Mesendoderm (in vitro differentiated cells): ENCODE measurements around the gene XRN2.
"Not testable (repeated sequence)": the region's sequence is repeated elsewhere in the genome, so short reads cannot be mapped to it uniquely, and the experiment has no call there.

Source experiments
- DNase-seq: peaks from one replicate; pipeline ENCODE4 v3.0.0; 2013
- H2AK5ac ChIP-seq: 2 replicates; pipeline ENCODE4 v1.6.1; 2013; ENCODE audit warnings: low read length, inconsistent platforms
- H2BK120ac ChIP-seq: 2 replicates; pipeline ENCODE4 v1.6.1; 2013; ENCODE audit warnings: low read depth, mild to moderate bottlenecking, low read length, moderate library complexity, mixed read lengths
- H2BK15ac ChIP-seq: replicated peaks from 2 replicates; pipeline ENCODE4 v1.6.1; 2013; ENCODE audit warnings: low read depth, mild to moderate bottlenecking, moderate library complexity
- H2BK5ac ChIP-seq: 2 replicates; pipeline ENCODE4 v1.6.1; 2013; ENCODE audit warnings: low read length, inconsistent platforms
- H3K18ac ChIP-seq: 2 replicates; pipeline ENCODE4 v1.6.1; 2013; ENCODE audit warnings: mild to moderate bottlenecking, low read length, mixed read lengths
- H3K23ac ChIP-seq: one replicate; pipeline ENCODE4 v1.6.1; 2013; ENCODE audit warnings: low read length
- H3K27ac ChIP-seq: 2 replicates; pipeline ENCODE4 v1.5.1; 2013; ENCODE audit warnings: low read depth, mild to moderate bottlenecking, inconsistent platforms, low read length, moderate library complexity
- H3K27me3 ChIP-seq: 2 replicates; pipeline ENCODE4 v1.6.1; 2013; ENCODE audit warnings: low read length, control low read depth, mild to moderate bottlenecking, inconsistent platforms; ENCODE audit not compliant: insufficient read depth, poor library complexity
- H3K36me3 ChIP-seq: 2 replicates; pipeline ENCODE4 v1.6.1; 2013; ENCODE audit warnings: low read length, inconsistent platforms; ENCODE audit not compliant: control insufficient read depth, insufficient read depth
- H3K4ac ChIP-seq: one replicate; pipeline ENCODE4 v1.6.1; 2013; ENCODE audit warnings: low read depth, mild to moderate bottlenecking, low read length, moderate library complexity
- H3K4me1 ChIP-seq: 2 replicates; pipeline ENCODE4 v1.6.1; 2013; ENCODE audit warnings: low read depth, low read length, inconsistent platforms; ENCODE audit not compliant: control insufficient read depth
- H3K4me2 ChIP-seq: 2 replicates; pipeline ENCODE4 v1.6.1; 2013; ENCODE audit warnings: low read length
- H3K4me3 ChIP-seq: 2 replicates; pipeline ENCODE4 v1.5.1; 2013; ENCODE audit warnings: mild to moderate bottlenecking, low read length
- H3K56ac ChIP-seq: one replicate; pipeline ENCODE4 v1.6.1; 2013; ENCODE audit warnings: low read length
- H3K79me1 ChIP-seq: 2 replicates; pipeline ENCODE4 v1.6.1; 2013; ENCODE audit warnings: low read length, inconsistent platforms
- H3K79me2 ChIP-seq: 2 replicates; pipeline ENCODE4 v1.6.1; 2013; ENCODE audit warnings: mild to moderate bottlenecking, low read length; ENCODE audit not compliant: control insufficient read depth, insufficient read depth
- H3K9ac ChIP-seq: 2 replicates; pipeline ENCODE4 v1.6.1; 2013; ENCODE audit warnings: low read length, inconsistent platforms
- H4K5ac ChIP-seq: one replicate; pipeline ENCODE4 v1.6.1; 2013; ENCODE audit warnings: low read length
- H4K8ac ChIP-seq: one replicate; pipeline ENCODE4 v1.6.1; 2013; ENCODE audit warnings: low read depth, mild to moderate bottlenecking, control low read depth, low read length, moderate library complexity
- WGBS: extraction: QIAGEN DNeasy Blood & Tissue Kit; methylation state at CpG from one replicate; pipeline ENCODE4 v1.1.7; 2013; ENCODE audit warnings: low lambda C conversion rate, missing lambda C conversion rate; ENCODE audit not compliant: insufficient coverage; ENCODE audit errors: extremely low coverage; 5-methylcytosine and 5-hydroxymethylcytosine counted together

XRN2 gene

DNA sequence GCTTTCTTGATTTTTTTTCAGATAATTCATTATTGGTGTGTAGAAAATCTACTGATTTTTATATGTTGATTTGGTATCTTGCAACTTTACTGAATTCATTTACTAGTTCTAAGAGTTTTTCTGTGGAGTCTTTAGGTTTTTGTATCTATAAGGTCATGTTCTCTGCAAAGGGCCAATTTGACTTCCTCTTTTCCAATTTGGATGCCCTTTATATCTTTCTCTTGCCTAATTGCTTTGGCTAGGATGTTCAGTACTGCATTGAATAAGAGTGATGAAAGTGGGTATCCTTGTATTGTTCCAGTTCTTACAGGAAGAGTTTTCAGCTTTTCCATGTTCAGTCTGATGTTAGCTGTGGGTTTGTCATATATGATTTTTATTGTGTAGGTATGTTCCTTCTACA lies 108.6 kb downstream of the XRN2 start:
- Histone ChIP-seq H2BK120ac (no peak overlapping the region), H3K9ac (no peak overlapping the region), H3K18ac (no peak overlapping the region), H2BK15ac (no peak overlapping the region), H2AK5ac (no peak overlapping the region), H3K4me2 (no peak overlapping the region), H3K27ac (no peak overlapping the region), H3K79me1 (no peaks in the 10 kb centered on the region), H3K4ac (no peak overlapping the region), H3K4me1 (no peaks in the 10 kb centered on the region), H3K23ac (no peak overlapping the region), H3K79me2 (no peaks in the 10 kb centered on the region), H3K27me3 (no peaks in the 10 kb centered on the region), H4K8ac (no peak overlapping the region), H2BK5ac (no peak overlapping the region), H3K4me3 (no peak overlapping the region), H3K36me3 (no peaks in the 10 kb centered on the region), H3K56ac (no peak overlapping the region), H4K5ac (no peak overlapping the region)
- DNase-seq: no peak

DNA sequence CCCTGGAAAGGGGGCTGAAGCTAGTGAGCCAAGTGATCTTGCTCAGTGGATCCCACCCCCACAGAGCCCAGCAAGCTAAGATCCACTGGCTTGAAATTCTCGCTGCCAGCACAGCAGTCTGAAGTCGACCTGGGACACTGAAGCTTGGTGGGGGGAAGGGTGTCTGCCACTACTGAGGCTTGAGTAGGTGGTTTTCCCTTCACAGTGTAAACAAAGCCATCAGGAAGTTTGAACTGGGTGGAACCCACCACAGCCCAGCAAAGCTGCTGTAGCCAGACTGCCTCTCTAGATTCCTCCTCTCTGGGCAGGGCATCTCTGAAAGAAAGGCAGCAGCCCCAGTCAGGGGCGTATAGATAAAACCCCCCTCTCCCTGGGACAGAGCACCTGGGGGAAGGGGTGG lies 110.9 kb downstream of the XRN2 start:
- not testable (repeated sequence) for H3K79me2 ChIP-seq, H4K5ac ChIP-seq, H2BK15ac ChIP-seq, H3K27ac ChIP-seq, H2BK120ac ChIP-seq, H3K27me3 ChIP-seq, H3K56ac ChIP-seq, H3K4me2 ChIP-seq, H3K4me1 ChIP-seq, H2AK5ac ChIP-seq, H3K9ac ChIP-seq, H4K8ac ChIP-seq, H3K23ac ChIP-seq, DNase-seq, H3K36me3 ChIP-seq, H3K18ac ChIP-seq, H3K4me3 ChIP-seq, H3K4ac ChIP-seq, H3K79me1 ChIP-seq, H2BK5ac ChIP-seq
- WGBS: no CpG with 5 or more reads among the region's 3 CpGs

DNA sequence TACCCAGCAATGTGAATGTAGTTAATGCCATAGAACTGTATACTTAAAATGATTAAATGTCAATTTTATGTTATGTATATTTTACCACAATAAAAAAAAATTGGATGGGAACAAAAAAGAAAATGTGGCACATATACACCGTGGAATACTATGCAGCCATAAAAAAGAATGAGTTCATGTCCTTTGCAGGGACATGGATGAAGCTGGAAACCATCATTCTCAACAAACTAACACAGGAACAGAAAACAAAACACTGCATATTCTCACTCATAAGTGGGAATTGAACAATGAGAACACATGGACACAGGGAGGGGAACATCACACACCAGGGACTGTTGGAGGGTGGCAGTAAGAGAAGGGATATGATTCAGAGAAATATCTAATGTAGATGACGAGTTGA lies 116.0 kb downstream of the XRN2 start:
- not testable (repeated sequence) for H3K79me2 ChIP-seq, H4K5ac ChIP-seq, H3K4ac ChIP-seq, H3K79me1 ChIP-seq, H3K4me1 ChIP-seq, H3K9ac ChIP-seq, H3K4me3 ChIP-seq, DNase-seq, H2BK15ac ChIP-seq, H3K27ac ChIP-seq, H4K8ac ChIP-seq, H2BK5ac ChIP-seq, H3K36me3 ChIP-seq, H2AK5ac ChIP-seq, H3K56ac ChIP-seq, H3K4me2 ChIP-seq, H3K23ac ChIP-seq, H3K18ac ChIP-seq, H3K27me3 ChIP-seq, H2BK120ac ChIP-seq
- WGBS: no CpG with 5 or more reads among the region's 2 CpGs

- Histone ChIP-seq H3K27me3 (no peaks in the 10 kb centered on the region), H3K27ac (no peak overlapping the region), H3K79me1 (no peaks in the 10 kb centered on the region), H3K4me1 (no peaks in the 10 kb centered on the region), H3K18ac (no peak overlapping the region), H3K56ac (no peak overlapping the region), H3K9ac (no peak overlapping the region), H2BK120ac (no peak overlapping the region), H2BK5ac (no peak overlapping the region), H2BK15ac (no peak overlapping the region), H2AK5ac (no peak overlapping the region), H3K4me3 (no peak overlapping the region), H3K79me2 (no peaks in the 10 kb centered on the region), H3K4ac (no peak overlapping the region), H3K36me3 (no peaks in the 10 kb centered on the region), H4K8ac (no peak overlapping the region), H3K4me2 (no peak overlapping the region), H3K23ac (no peak overlapping the region), H4K5ac (no peak overlapping the region)
- DNase-seq: no peak
- whole genome bisulfite sequencing: no CpG with 5 or more reads among the region's 4 CpGs
Measured at GRCh38 chr20:21421601-21422236, 118.6 kb downstream of the XRN2 start.

DNA sequence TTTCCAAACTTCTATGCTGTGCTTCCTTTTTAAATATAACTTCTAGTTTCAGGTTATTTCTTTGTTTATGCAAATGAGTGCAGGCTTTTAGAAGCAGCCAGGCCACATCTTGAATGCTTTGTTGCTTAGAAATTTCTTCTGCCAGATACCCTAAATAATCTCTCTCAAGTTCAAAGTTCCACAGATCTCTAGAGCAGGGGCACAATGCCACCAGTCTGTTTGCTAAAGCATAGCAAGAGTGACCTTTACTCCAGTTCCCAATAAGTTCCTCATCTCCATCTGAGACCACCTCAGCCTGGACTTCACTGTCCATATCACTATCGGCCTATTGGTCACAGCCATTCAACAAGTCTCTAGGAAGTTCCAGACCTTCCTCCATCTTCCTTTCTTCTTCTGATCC lies 120.6 kb downstream of the XRN2 start:
- H2BK15ac ChIP-seq, H4K5ac ChIP-seq, H3K27ac ChIP-seq, H3K79me1 ChIP-seq, H3K56ac ChIP-seq, H2AK5ac ChIP-seq, H3K4me3 ChIP-seq, H3K4me1 ChIP-seq, DNase-seq, H2BK5ac ChIP-seq, H3K79me2 ChIP-seq, H3K4me2 ChIP-seq, H2BK120ac ChIP-seq, H3K23ac ChIP-seq, H3K36me3 ChIP-seq, H3K18ac ChIP-seq, H4K8ac ChIP-seq, H3K4ac ChIP-seq, H3K9ac ChIP-seq, H3K27me3 ChIP-seq: not testable (repeated sequence)
- no CpG with 5 or more reads among the region's 1 CpG for WGBS

- no peak for DNase-seq
- H3K27me3 ChIP-seq: no peaks in the 10 kb centered on the region
- WGBS: no CpG with 5 or more reads among the region's 4 CpGs
Measured at GRCh38 chr20:21424846-21425245, 121.7 kb downstream of the XRN2 start.

More at GRCh38 chr20:21424846-21425245, 121.7 kb downstream of the XRN2 start:
- H3K56ac ChIP-seq: no peak overlapping the region
- no peaks in the 10 kb centered on the region for H3K4me1 ChIP-seq
- H2BK120ac ChIP-seq: no peak overlapping the region
- no peak overlapping the region for H2AK5ac ChIP-seq
- no peaks in the 10 kb centered on the region for H3K36me3 ChIP-seq
- H3K79me2 ChIP-seq: no peaks in the 10 kb centered on the region
- H3K9ac ChIP-seq: no peak overlapping the region
- H2BK15ac ChIP-seq: no peak overlapping the region
- no peak overlapping the region for H4K8ac ChIP-seq
- no peak overlapping the region for H3K4me3 ChIP-seq
- no peak overlapping the region for H3K27ac ChIP-seq
- no peaks in the 10 kb centered on the region for H3K79me1 ChIP-seq
- H2BK5ac ChIP-seq: no peak overlapping the region
- H3K4ac ChIP-seq: no peak overlapping the region
- H3K4me2 ChIP-seq: no peak overlapping the region
- H3K18ac ChIP-seq: no peak overlapping the region
- no peak overlapping the region for H3K23ac ChIP-seq
- H4K5ac ChIP-seq: no peak overlapping the region
